Measurements from ENCODE around the gene MACROD2. TPM values are rescaled to one million over a fixed set of nuclear protein-coding genes. Genes with fewer than 3 reads are reported as not detected.

MACROD2 gene
- total and polyA plus RNA-seq, 2 experiments from 2014 or later: 2.8 to 4.3 TPM

DNA sequence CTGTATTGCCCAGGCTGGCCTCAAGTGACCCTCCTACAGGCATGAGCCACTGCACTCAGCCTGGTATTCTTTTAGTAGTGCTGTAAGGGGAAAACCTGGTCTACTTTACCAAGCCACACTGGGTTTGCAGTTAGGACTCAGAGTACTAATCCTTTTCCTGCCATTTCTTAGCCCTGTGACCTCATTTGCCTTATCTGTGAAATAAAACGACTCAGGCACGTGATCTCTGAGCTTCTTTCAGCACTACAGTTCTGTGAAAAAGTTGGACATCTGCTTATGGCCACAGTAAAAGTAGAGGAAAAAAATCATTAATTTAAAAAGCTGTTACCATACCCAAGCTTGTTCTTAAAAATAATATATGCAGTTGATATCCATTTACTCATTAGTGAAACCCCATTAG is 1570.5 kb downstream of the MACROD2 start:
- ATAC-seq (no peak), DNase-seq (ENCODE audit: low spot score) (no peak)
- H3K4me3 Mint-ChIP-seq: no peak overlapping the region
- no peaks in the 10 kb centered on the region for H3K27me3 ChIP-seq (ENCODE audit: insufficient read depth)
- H3K4me1 Mint-ChIP-seq: peaks cover 37% of the 10 kb centered on the region
- H2AFZ ChIP-seq: no peak overlapping the region
- no peaks in the 10 kb centered on the region for H3K36me3 Mint-ChIP-seq (ENCODE audit: low read depth)
- no peak overlapping the region for H3K4me2 ChIP-seq
- no peaks in the 10 kb centered on the region for H3K9me2 ChIP-seq (ENCODE audit: insufficient read depth)
- no peaks in the 10 kb centered on the region; the same call in 2 of the 3 replicates for H3K9me3 Mint-ChIP-seq
- no peak overlapping the region for H3K4me3 ChIP-seq
- H3K27ac Mint-ChIP-seq: no peak overlapping the region
- H3K27me3 Mint-ChIP-seq (ENCODE audit: insufficient read depth, low read depth, poor library complexity): no peaks in the 10 kb centered on the region
- no peaks in the 10 kb centered on the region for H4K20me1 ChIP-seq (replicated peaks; ENCODE audit: insufficient read depth)
- H3K79me2 ChIP-seq (replicated peaks; ENCODE audit: insufficient read depth): no peaks in the 10 kb centered on the region
- no peak overlapping the region for H3K27ac ChIP-seq (ENCODE audit: low read depth)
- no peaks in the 10 kb centered on the region for H3F3A ChIP-seq (replicated peaks; ENCODE audit: low read depth)
- no peaks in the 10 kb centered on the region for H3K36me3 ChIP-seq (ENCODE audit: insufficient read depth)
- H3K4me1 ChIP-seq (ENCODE audit: insufficient read depth): peaks cover 24% of the 10 kb centered on the region
- no peak for TF ChIP-seq POLR2AphosphoS5 (IDR thresholded peaks at IDR 0.05; ENCODE audit: low read depth)
- no peak for TF ChIP-seq CREB1 (CRISPR knock-in tag; IDR thresholded peaks at IDR 0.05; ENCODE audit: low read depth)
- no peak for TF ChIP-seq JUNB (IDR thresholded peaks at IDR 0.05; ENCODE audit: unreplicated experiment)
- TF ChIP-seq CTCF (conservative IDR thresholded peaks at IDR 0.05; ENCODE audit: low read depth in 2 of 2): no peak
- no peak for TF ChIP-seq ZNF331 (CRISPR knock-in tag; IDR thresholded peaks at IDR 0.05; ENCODE audit: low read depth)

DNA sequence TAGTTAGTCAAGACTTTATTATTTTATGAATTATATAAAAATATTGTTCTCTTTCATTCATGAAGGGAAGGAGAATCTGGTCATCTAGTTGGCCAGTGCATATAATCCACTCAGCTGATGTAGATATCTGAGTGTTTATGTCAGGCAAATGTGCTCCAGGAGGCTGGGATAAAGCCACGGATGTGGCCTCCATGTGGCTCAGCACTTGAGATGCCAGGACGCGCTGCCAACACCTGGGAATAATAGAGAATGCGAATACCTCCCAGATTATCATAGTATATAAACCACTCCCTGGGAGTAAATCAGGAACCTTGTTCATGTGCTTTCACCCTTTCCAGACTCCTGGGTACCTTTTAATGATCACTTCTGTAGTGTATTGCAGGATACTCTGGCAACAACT is 1571.9 kb downstream of the MACROD2 start:
- no peak for ATAC-seq
- H3K4me2 ChIP-seq: no peak overlapping the region
- H3K27ac ChIP-seq (ENCODE audit: low read depth): no peak overlapping the region

GRCh38 chr20:15570156-15570555 is 1574.8 kb downstream of the MACROD2 start:
- no peaks in the 10 kb centered on the region for H3K79me2 ChIP-seq (replicated peaks; ENCODE audit: insufficient read depth)
- H3K4me3 Mint-ChIP-seq: no peak overlapping the region
- H3K36me3 ChIP-seq (ENCODE audit: insufficient read depth): no peaks in the 10 kb centered on the region
- H3K4me2 ChIP-seq: no peak overlapping the region
- DNase-seq (ENCODE audit: low spot score) (no peak), ATAC-seq (no peak)
- 0 out of 2 replicates have a peak overlapping the region, but pooled peaks have one; percentile 2 for H2AFZ ChIP-seq
- no peaks in the 10 kb centered on the region for H3F3A ChIP-seq (replicated peaks; ENCODE audit: low read depth)
- H3K9me3 Mint-ChIP-seq: no peaks in the 10 kb centered on the region; the same call in 2 of the 3 replicates
- no peaks in the 10 kb centered on the region for H3K9me2 ChIP-seq (ENCODE audit: insufficient read depth)
- no peaks in the 10 kb centered on the region for H4K20me1 ChIP-seq (replicated peaks; ENCODE audit: insufficient read depth)
- H3K36me3 Mint-ChIP-seq (ENCODE audit: low read depth): no peaks in the 10 kb centered on the region
- H3K27me3 ChIP-seq (ENCODE audit: insufficient read depth): no peaks in the 10 kb centered on the region
- TF ChIP-seq, protein P1, sequence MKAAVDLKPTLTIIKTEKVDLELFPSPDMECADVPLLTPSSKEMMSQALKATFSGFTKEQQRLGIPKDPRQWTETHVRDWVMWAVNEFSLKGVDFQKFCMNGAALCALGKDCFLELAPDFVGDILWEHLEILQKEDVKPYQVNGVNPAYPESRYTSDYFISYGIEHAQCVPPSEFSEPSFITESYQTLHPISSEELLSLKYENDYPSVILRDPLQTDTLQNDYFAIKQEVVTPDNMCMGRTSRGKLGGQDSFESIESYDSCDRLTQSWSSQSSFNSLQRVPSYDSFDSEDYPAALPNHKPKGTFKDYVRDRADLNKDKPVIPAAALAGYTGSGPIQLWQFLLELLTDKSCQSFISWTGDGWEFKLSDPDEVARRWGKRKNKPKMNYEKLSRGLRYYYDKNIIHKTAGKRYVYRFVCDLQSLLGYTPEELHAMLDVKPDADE (IDR thresholded peaks at IDR 0.05): no peak
- no peak for TF ChIP-seq CREB1 (CRISPR knock-in tag; IDR thresholded peaks at IDR 0.05; ENCODE audit: low read depth)
- TF ChIP-seq JUNB (IDR thresholded peaks at IDR 0.05; ENCODE audit: unreplicated experiment): no peak
- no peak for TF ChIP-seq EZH2phosphoT487 (IDR thresholded peaks at IDR 0.05; ENCODE audit: unreplicated experiment)
- TF ChIP-seq ZNF331 (CRISPR knock-in tag; IDR thresholded peaks at IDR 0.05; ENCODE audit: low read depth): no peak
- H3K4me1 Mint-ChIP-seq: peaks cover 3% of the 10 kb centered on the region; the same call in 2 of the 3 replicates
- no peak overlapping the region for H3K4me3 ChIP-seq
- H3K27ac ChIP-seq (ENCODE audit: low read depth): no peak overlapping the region
- H3K4me1 ChIP-seq (ENCODE audit: insufficient read depth): no peaks in the 10 kb centered on the region
- no peak overlapping the region for H3K27ac Mint-ChIP-seq
- H3K27me3 Mint-ChIP-seq (ENCODE audit: insufficient read depth, low read depth, poor library complexity): no peaks in the 10 kb centered on the region

More for the DNA sequence above, 1571.9 kb downstream of the MACROD2 start:
- Mint-ChIP-seq H3K4me1 (peaks cover 23% of the 10 kb centered on the region), H3K27me3 (ENCODE audit: insufficient read depth, low read depth, poor library complexity) (no peaks in the 10 kb centered on the region), H3K4me3 (no peak overlapping the region), H3K9me3 (no peaks in the 10 kb centered on the region; the same call in 2 of the 3 replicates), H3K27ac (no peak overlapping the region), H3K36me3 (ENCODE audit: low read depth) (no peaks in the 10 kb centered on the region)
- no peak for DNase-seq (ENCODE audit: low spot score)
- no peaks in the 10 kb centered on the region for H4K20me1 ChIP-seq (replicated peaks; ENCODE audit: insufficient read depth)
- H3F3A ChIP-seq (replicated peaks; ENCODE audit: low read depth): no peaks in the 10 kb centered on the region
- H3K27me3 ChIP-seq (ENCODE audit: insufficient read depth): no peaks in the 10 kb centered on the region
- H3K79me2 ChIP-seq (replicated peaks; ENCODE audit: insufficient read depth): no peaks in the 10 kb centered on the region
- peaks cover 10% of the 10 kb centered on the region for H3K4me1 ChIP-seq (ENCODE audit: insufficient read depth)
- no peak overlapping the region for H3K4me3 ChIP-seq
- TF ChIP-seq EZH2phosphoT487 (IDR thresholded peaks at IDR 0.05; ENCODE audit: unreplicated experiment): no peak
- no peak for TF ChIP-seq CREB1 (CRISPR knock-in tag; IDR thresholded peaks at IDR 0.05; ENCODE audit: low read depth)
- TF ChIP-seq STAT1 (IDR thresholded peaks at IDR 0.05; ENCODE audit: unreplicated experiment): no peak
- no peak overlapping the region for H2AFZ ChIP-seq
- no peaks in the 10 kb centered on the region for H3K9me2 ChIP-seq (ENCODE audit: insufficient read depth)
- no peaks in the 10 kb centered on the region for H3K36me3 ChIP-seq (ENCODE audit: insufficient read depth)

Measured in GM23338 (cell line).